Upper lobe of left lung (tissue), 4 donors: ENCODE results near the gene PEX10.

Source experiments
- POLR2AphosphoS5 ChIP-seq, 2 donors: sonication (generic); formaldehyde crosslinking; IDR thresholded peaks; one replicate each; pipeline ENCODE4 v1.5.1; 2017; ENCODE audit warnings: antibody characterized with exemption in 2 of 2
- TF ChIP-seq, protein P1 (sequence below), 6 experiments: fragments of 450-650 bp in 4 of 6; fragments of 200-600 bp in 2 of 6; sonication (generic) in 2 of 6; IDR thresholded peaks; one replicate each; pipeline ENCODE4 v1.5.1; 2016 to 2019; ENCODE audit warnings: antibody characterized with exemption in 6 of 6

- TF ChIP-seq, protein P1, sequence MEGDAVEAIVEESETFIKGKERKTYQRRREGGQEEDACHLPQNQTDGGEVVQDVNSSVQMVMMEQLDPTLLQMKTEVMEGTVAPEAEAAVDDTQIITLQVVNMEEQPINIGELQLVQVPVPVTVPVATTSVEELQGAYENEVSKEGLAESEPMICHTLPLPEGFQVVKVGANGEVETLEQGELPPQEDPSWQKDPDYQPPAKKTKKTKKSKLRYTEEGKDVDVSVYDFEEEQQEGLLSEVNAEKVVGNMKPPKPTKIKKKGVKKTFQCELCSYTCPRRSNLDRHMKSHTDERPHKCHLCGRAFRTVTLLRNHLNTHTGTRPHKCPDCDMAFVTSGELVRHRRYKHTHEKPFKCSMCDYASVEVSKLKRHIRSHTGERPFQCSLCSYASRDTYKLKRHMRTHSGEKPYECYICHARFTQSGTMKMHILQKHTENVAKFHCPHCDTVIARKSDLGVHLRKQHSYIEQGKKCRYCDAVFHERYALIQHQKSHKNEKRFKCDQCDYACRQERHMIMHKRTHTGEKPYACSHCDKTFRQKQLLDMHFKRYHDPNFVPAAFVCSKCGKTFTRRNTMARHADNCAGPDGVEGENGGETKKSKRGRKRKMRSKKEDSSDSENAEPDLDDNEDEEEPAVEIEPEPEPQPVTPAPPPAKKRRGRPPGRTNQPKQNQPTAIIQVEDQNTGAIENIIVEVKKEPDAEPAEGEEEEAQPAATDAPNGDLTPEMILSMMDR (IDR thresholded peaks at IDR 0.05): no peak
- no peak for TF ChIP-seq POLR2AphosphoS5 (IDR thresholded peaks at IDR 0.05)
Measured at GRCh38 chr1:2442661-2443060, 30.3 kb upstream of the PEX10 start.
